ENCODE results near the gene TNFSF12.

- TF ChIP-seq POLR2A (IDR thresholded peaks at IDR 0.05; ENCODE audit: low read depth, low read length): peak; percentile 32; the same call in 1 of the 2 replicates
- TF ChIP-seq TAF1 (IDR thresholded peaks at IDR 0.05; ENCODE audit: borderline replicate concordance, low read depth, low read length): no peak
Measured at GRCh38 chr17:7557775-7558543, 9.1 kb downstream of the TNFSF12 start.

All from GM12892 (cell line).